SK-N-SH treated with all-trans-retinoic acid at 6 μM for 48 hours (cell line): ENCODE results near the gene RIC1.
"Not testable (repeated sequence)": the region's sequence is repeated elsewhere in the genome, so short reads cannot be mapped to it uniquely, and the experiment has no call there.

Source experiments
- ATAC-seq: fragments of 200-7000 bp; cut with Tn5 transposase; 3 replicates; pipeline ENCODE4 v1.9.1; 2020; ENCODE audit warnings: mild to moderate bottlenecking, moderate library complexity
- ARNTL ChIP-seq: fragments of 450-650 bp; formaldehyde crosslinking; IDR thresholded peaks from 2 replicates; pipeline ENCODE4 v1.5.0; 2020; ENCODE audit warnings: low read depth, mild to moderate bottlenecking, moderate library complexity, borderline replicate concordance
- BACH2 ChIP-seq: fragments of 250-450 bp; sonication (Bioruptor Pico); IDR thresholded peaks from 2 replicates; pipeline ENCODE4 v1.9.0; 2021; ENCODE audit warnings: mild to moderate bottlenecking, borderline replicate concordance
- CREB5 ChIP-seq: fragments of 250-450 bp; sonication (Bioruptor Pico); IDR thresholded peaks from 2 replicates; pipeline ENCODE4 v1.5.1; 2020; ENCODE audit warnings: low read depth, mild to moderate bottlenecking, moderate library complexity
- CSDC2 ChIP-seq: fragments of 250-450 bp; sonication (Bioruptor Pico); IDR thresholded peaks from 2 replicates; pipeline ENCODE4 v1.5.0; 2020; ENCODE audit warnings: mild to moderate bottlenecking, moderate library complexity
- CSRNP3 ChIP-seq: fragments of 250-450 bp; sonication (Bioruptor Pico); IDR thresholded peaks from 2 replicates; pipeline ENCODE4 v1.5.1; 2021; ENCODE audit warnings: mild to moderate bottlenecking, moderate library complexity
- ESRRG ChIP-seq: fragments of 250-450 bp; sonication (Bioruptor Pico); IDR thresholded peaks from 2 replicates; pipeline ENCODE4 v1.6.1; 2021; ENCODE audit warnings: mild to moderate bottlenecking
- GLIS3 ChIP-seq: fragments of 250-450 bp; sonication (Bioruptor Pico); IDR thresholded peaks from 2 replicates; pipeline ENCODE4 v1.5.0; 2020; ENCODE audit warnings: mild to moderate bottlenecking, moderate library complexity
- ISL1 ChIP-seq: fragments of 250-450 bp; sonication (Bioruptor Pico); IDR thresholded peaks from 2 replicates; pipeline ENCODE4 v2.1.2; 2022; ENCODE audit warnings: mild to moderate bottlenecking, moderate library complexity
- OSR1 ChIP-seq: fragments of 250-450 bp; sonication (Bioruptor Pico); IDR thresholded peaks from 2 replicates; pipeline ENCODE4 v1.8.0; 2022; ENCODE audit warnings: moderate library complexity, mild to moderate bottlenecking, inconsistent platforms
- POU6F1 ChIP-seq: fragments of 250-450 bp; sonication (Bioruptor Pico); IDR thresholded peaks from 2 replicates; pipeline ENCODE4 v1.8.0; 2021; ENCODE audit warnings: low read depth, mild to moderate bottlenecking, moderate library complexity, borderline replicate concordance
- PPARA ChIP-seq: fragments of 250-450 bp; sonication (Bioruptor Pico); IDR thresholded peaks from 2 replicates; pipeline ENCODE4 v1.5.0; 2020; ENCODE audit warnings: mild to moderate bottlenecking, borderline replicate concordance
- RARB ChIP-seq: fragments of 250-450 bp; sonication (Bioruptor Pico); IDR thresholded peaks from 2 replicates; pipeline ENCODE4 v1.8.0; 2021; ENCODE audit warnings: mild to moderate bottlenecking, moderate library complexity
- SNAI2 ChIP-seq: fragments of 250-450 bp; sonication (Bioruptor Pico); IDR thresholded peaks from 2 replicates; pipeline ENCODE4 v1.5.0; 2020; ENCODE audit warnings: mild to moderate bottlenecking, moderate library complexity
- TCF4 ChIP-seq: fragments of 250-450 bp; sonication (Bioruptor Pico); IDR thresholded peaks from 2 replicates; pipeline ENCODE4 v1.8.0; 2021; ENCODE audit warnings: mild to moderate bottlenecking, moderate library complexity, borderline replicate concordance
- TOX ChIP-seq: fragments of 250-450 bp; sonication (Bioruptor Pico); IDR thresholded peaks from 2 replicates; pipeline ENCODE4 v1.8.0; 2021; ENCODE audit warnings: mild to moderate bottlenecking, moderate library complexity, borderline replicate concordance
- ZC3H10 ChIP-seq: fragments of 250-450 bp; sonication (Bioruptor Pico); IDR thresholded peaks from 2 replicates; pipeline ENCODE4 v1.5.1; 2021; ENCODE audit warnings: mild to moderate bottlenecking, moderate library complexity
- ZFP3 ChIP-seq: fragments of 250-450 bp; sonication (Bioruptor Pico); IDR thresholded peaks from 2 replicates; pipeline ENCODE4 v1.5.0; 2020; ENCODE audit warnings: mild to moderate bottlenecking, moderate library complexity
- ZFP30 ChIP-seq: fragments of 450-650 bp; formaldehyde crosslinking; IDR thresholded peaks from 2 replicates; pipeline ENCODE4 v1.5.0; 2022; ENCODE audit warnings: mild to moderate bottlenecking, moderate library complexity
- ZNF565 ChIP-seq: fragments of 450-650 bp; formaldehyde crosslinking; conservative IDR thresholded peaks from 2 replicates; pipeline ENCODE4 v1.5.0; 2020; ENCODE audit warnings: low read depth, mild to moderate bottlenecking, moderate library complexity
- ZNF70 ChIP-seq: fragments of 450-650 bp; formaldehyde crosslinking; IDR thresholded peaks from 2 replicates; pipeline ENCODE4 v1.5.0; 2020; ENCODE audit warnings: mild to moderate bottlenecking, moderate library complexity
- ZNF8 ChIP-seq: fragments of 450-650 bp; formaldehyde crosslinking; IDR thresholded peaks from 2 replicates; pipeline ENCODE4 v1.5.0; 2020; ENCODE audit warnings: mild to moderate bottlenecking, moderate library complexity
- TF ChIP-seq, protein P1 (sequence below): fragments of 250-450 bp; sonication (Bioruptor Pico); IDR thresholded peaks from 2 replicates; pipeline ENCODE4 v1.8.0; 2020; ENCODE audit warnings: mild to moderate bottlenecking, moderate library complexity, borderline replicate concordance

Gene RIC1

GRCh38 chr9:5722679-5723078, 93.8 kb downstream of the RIC1 start:
- ATAC-seq, result not testable (repeated sequence)

- ATAC-seq, result no peak
- TF ChIP-seq ZNF70 (CRISPR knock-in tag), result no peak
Measured at GRCh38 chr9:5735072-5735471, 106.2 kb downstream of the RIC1 start.

DNA sequence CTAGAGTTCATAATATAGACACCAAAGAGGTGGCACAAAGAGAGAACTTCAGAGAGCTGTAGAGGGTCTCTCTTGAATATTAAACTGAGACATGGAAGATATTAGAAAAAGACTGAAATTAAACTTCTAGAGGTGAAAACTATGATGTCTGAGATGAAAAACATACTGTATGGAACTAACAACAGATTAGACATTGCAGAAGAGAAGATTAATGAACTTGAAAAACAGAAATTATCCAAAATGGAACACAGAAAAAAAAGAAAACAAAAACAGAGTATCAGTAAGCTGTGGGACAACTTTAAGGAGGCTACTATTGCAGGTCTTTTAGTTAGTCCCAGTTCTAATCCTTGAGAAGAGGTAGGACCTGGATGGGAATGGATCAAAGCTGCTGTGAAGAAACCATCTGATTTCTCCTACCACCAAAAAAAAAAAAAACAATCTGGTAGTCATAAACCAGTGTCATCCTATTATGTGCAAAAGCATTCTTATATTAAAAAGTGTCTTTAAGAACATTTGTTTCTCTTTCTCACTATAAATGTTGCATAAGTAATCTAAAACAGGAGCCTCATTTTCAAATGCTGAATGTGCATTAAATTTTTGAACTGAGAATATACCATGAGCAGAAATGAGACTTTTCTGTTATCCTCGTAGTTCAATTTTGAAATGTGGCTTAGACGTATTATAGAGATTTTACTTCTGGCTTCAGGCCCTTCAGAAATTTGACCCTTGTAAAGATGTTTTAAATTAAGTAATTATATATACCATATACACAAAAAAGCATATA, 107.8 kb downstream of the RIC1 start:
- no peak for ATAC-seq
- peak; percentile 93 for TF ChIP-seq ZFP30 (CRISPR knock-in tag)
- TF ChIP-seq ISL1 (CRISPR knock-in tag), result no peak

DNA sequence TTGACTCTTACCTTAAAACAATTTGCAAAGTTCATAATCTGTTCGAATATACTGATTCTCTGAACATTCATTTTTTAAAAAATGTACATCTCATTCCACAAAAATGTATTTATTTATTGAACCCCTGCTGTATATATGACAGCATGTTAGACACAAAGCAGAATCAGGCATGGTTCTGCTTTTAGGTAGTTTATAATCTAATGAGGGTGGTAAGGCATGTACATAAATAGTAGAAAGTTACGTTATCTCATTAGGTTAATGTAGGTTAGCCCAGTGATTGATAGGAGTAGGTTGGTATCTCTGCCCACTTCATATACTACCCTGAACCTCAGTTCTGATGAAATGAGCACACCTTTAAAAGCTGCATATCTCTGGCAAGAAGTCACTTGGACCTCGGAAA, 114.2 kb downstream of the RIC1 start:
- TF ChIP-seq ZFP3 (CRISPR knock-in tag) (no peak), POU6F1 (CRISPR knock-in tag) (no peak), ZNF8 (CRISPR knock-in tag) (no peak), CSRNP3 (CRISPR knock-in tag) (0 out of 2 replicates have a peak, but pooled peaks have one; percentile 45), TOX (no peak), ZNF70 (CRISPR knock-in tag) (no peak), GLIS3 (no peak), CREB5 (CRISPR knock-in tag) (0 out of 2 replicates have a peak, but pooled peaks have one; percentile 53), ESRRG (CRISPR knock-in tag) (0 out of 2 replicates have a peak, but pooled peaks have one; percentile 40), SNAI2 (CRISPR knock-in tag) (no peak), BACH2 (CRISPR knock-in tag) (no peak), TCF4 (CRISPR knock-in tag) (0 out of 2 replicates have a peak, but pooled peaks have one; percentile 15), ZNF565 (no peak), ISL1 (CRISPR knock-in tag) (peak; percentile 93), ZC3H10 (CRISPR knock-in tag) (no peak), RARB (CRISPR knock-in tag) (no peak), OSR1 (CRISPR knock-in tag) (no peak), ARNTL (no peak)
- TF ChIP-seq, protein P1, sequence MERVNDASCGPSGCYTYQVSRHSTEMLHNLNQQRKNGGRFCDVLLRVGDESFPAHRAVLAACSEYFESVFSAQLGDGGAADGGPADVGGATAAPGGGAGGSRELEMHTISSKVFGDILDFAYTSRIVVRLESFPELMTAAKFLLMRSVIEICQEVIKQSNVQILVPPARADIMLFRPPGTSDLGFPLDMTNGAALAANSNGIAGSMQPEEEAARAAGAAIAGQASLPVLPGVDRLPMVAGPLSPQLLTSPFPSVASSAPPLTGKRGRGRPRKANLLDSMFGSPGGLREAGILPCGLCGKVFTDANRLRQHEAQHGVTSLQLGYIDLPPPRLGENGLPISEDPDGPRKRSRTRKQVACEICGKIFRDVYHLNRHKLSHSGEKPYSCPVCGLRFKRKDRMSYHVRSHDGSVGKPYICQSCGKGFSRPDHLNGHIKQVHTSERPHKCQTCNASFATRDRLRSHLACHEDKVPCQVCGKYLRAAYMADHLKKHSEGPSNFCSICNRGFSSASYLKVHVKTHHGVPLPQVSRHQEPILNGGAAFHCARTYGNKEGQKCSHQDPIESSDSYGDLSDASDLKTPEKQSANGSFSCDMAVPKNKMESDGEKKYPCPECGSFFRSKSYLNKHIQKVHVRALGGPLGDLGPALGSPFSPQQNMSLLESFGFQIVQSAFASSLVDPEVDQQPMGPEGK (CRISPR knock-in tag), result no peak
- no peak for ATAC-seq

DNA sequence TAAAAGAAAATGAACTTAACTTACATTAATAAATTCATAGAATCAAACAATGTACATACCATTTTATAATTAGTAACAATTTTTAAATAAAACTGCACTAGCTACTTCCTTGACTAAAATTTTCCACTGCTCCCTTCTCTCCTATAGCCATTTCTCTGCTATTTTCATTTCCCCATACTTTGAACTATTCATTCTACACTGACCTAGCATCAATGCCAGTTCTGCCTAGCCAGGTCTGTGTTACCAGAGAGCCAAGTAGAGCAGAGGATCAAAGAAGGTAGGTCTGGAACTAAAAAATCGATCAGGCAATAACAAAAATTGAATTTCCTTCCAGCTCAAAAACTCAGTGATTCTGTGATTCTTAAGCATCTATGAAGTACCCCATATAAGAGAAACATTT, 119.5 kb downstream of the RIC1 start:
- no peak for ATAC-seq
- TF ChIP-seq PPARA (CRISPR knock-in tag), result no peak
- TF ChIP-seq ZNF70 (CRISPR knock-in tag), result no peak
- no peak for TF ChIP-seq SNAI2 (CRISPR knock-in tag)
- TF ChIP-seq CSDC2 (CRISPR knock-in tag), result no peak
- no peak for TF ChIP-seq TCF4 (CRISPR knock-in tag)
- TF ChIP-seq OSR1 (CRISPR knock-in tag), result no peak
- TF ChIP-seq CSRNP3 (CRISPR knock-in tag), result no peak
- no peak for TF ChIP-seq POU6F1 (CRISPR knock-in tag)
- no peak for TF ChIP-seq ZNF565
- TF ChIP-seq ESRRG (CRISPR knock-in tag), result no peak
- no peak for TF ChIP-seq RARB (CRISPR knock-in tag)
- TF ChIP-seq BACH2 (CRISPR knock-in tag), result no peak
- TF ChIP-seq, protein P1 (CRISPR knock-in tag), result no peak
- no peak for TF ChIP-seq ZFP30 (CRISPR knock-in tag)
- TF ChIP-seq ZFP3 (CRISPR knock-in tag), result no peak
- TF ChIP-seq ZC3H10 (CRISPR knock-in tag), result no peak
- no peak for TF ChIP-seq ZNF8 (CRISPR knock-in tag)
